HG02759 (cell line): ENCODE data around the gene FBXL20.
A peak's percentile ranks its signal among the peaks of the same experiment; 100 is the strongest.

Source experiments
- ATAC-seq: cut with Tn5 transposase; IDR thresholded peaks from one replicate; pipeline ENCODE4 v1.9.1; 2021; ENCODE audit warnings: mild to moderate bottlenecking, moderate library complexity; ENCODE audit not compliant: unreplicated experiment

Gene FBXL20

GRCh38 chr17:39208893-39209292, 192.5 kb downstream of the FBXL20 start:
- ATAC-seq: peak; percentile 51

- ATAC-seq: no peak
These were observed 193.3 kb downstream of the FBXL20 start for GRCh38 chr17:39208136-39208535.

- no peak for ATAC-seq
These were observed 196.3 kb downstream of the FBXL20 start for GRCh38 chr17:39205112-39205526.

- no peak for ATAC-seq
These were observed 197.2 kb downstream of the FBXL20 start for GRCh38 chr17:39204245-39204644.
